Stimulated activated CD4-positive, alpha-beta T cell treated with anti-CD3 and anti-CD28 coated beads, Interleukin-1b, Interleukin-23, amount 100 ng/mL, for 24 hours (primary cell): Measurements from ENCODE around the gene GNAQ.

Source experiments
- DNase-seq, 4 experiments: peaks; one replicate each; pipeline ENCODE4 v3.0.0-alpha.2; 2020; ENCODE audit warnings: low read depth in 4 of 4, low spot score in 1 of 4

Gene GNAQ

DNA sequence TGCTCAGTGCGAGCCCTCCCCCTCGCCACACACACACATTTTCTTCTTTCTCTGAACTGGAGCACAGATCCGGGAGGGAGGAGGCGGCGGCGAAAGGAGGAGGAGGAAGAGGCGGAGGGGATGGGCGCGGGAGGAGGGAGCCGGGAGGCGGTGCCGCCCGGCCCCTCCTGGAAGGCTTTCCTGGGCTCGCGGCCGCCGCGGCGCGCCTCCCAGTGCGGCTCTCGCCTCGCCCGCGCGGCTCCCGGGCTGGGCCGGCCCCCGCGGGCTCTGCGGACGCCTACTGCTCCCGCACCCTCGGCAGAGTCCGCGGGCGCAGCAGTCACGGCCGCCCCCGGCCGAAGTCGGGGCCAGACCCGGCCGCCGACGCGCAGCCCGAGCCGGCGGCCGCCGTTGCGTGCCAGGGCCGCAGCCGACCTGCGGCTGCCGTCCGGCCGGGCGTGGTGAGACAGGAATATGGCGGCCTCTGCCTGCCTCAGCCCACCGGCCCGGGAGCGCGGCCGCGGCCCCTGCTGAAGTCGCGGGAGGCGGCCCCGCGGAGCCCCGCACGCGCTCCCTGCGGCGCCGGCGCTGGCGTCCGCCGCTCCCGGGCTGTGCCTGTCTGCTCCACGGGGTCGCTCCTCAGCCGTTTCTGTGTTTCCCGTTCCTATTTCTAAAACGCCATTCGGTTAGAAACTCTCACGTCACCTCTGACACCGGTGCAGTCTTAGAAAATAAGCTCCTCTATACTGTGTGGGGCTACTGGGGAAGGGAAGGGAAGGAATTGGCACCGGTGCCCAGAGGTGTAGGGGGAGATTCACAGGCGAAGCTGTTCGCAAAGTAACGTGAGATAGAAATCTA lies 500 bp upstream of the GNAQ start:
- peak in 2 of 4 experiments; percentile 64 to 66 for DNase-seq

DNA sequence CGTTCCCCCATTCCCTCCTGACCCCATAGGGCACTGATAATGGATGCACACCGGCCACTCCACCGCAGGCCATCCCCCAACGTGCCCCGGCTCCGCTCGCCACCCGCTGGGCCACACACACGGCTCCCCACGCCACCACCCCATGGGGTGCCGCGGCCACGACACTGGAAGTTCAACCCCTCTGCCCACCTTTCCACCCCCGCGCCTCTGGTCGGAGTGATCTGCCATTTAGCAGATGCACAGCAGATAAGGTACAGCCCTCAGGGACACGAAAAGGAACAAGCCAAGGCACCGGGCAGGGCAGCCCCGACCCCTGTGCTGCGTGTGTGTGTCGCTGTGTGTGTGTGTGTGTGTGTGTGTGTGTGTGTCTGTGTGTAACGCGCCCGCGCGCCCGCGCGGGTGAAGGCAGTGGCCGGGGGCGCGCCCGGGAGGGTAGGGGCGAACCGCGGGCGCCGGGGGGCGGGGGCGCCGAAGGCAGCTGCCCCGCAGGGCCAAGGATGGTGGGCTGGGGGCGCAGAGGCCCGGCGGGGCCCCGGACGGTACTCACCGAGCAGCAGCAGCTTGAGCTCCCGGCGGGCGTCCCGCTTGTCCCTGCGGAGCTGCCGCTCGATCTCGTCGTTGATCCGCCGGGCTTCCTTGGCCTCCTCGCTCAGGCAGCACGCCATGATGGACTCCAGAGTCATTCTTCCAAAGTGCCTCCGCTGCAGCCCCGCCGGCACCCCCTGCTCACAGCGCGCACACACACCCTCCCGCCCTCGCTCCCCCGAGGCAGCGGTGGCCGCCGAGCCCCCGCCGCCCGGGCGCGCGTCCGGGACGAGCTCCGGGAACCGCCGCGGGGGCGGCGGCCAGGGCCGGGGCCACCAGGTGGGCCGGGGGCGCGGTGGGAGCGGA lies 813 bp downstream of the GNAQ start:
- DNase-seq = peak in 2 of 4 experiments; percentile 33 to 47

DNA sequence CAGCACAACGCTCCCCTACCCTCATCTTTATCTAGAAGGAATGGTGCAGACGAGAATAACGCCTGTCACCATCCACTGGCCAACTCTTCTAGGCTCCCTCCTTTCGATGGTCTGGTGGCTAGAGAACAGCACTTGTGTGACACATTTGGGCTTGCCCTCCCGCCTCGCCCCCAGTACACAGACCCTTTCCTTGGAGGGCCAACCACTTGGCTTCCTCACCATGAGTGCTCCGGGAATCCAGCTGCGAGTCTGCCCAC lies 1.4 kb downstream of the GNAQ start:
- no peak for DNase-seq

DNA sequence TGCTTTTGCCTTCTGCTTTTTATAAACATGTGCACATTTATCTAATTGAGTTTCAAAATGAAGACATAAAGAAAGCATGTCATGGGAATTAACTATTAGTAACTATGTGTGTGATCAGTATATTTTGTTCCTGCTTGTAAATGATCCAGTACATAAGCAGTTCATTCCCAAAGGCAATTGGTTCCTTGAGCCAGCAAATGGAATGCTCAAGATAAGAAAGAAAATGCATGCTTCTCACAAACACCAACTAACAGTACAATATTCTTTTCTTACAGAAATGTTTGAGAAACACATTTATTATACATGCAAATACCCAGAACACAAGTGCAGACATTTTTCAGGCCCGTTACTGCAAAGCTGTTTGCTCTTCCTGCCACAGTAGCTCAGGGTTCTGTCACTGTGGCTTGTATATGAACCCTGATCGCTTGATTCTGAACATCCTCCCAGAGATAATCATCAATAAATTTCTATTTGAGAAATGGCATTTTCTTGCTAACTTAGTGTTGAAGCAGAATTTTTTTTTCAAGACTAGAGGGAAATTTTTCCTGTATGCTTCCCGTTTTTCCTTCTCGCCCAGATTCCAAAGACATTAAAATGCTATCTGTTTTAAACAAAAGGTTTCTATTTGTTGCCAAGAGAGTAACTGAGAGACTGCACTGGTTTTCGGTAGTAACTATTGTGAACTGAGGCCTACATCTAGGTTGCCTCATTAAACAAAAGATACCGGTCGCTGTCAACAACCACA lies 1.9 kb downstream of the GNAQ start:
- no peak for DNase-seq

DNA sequence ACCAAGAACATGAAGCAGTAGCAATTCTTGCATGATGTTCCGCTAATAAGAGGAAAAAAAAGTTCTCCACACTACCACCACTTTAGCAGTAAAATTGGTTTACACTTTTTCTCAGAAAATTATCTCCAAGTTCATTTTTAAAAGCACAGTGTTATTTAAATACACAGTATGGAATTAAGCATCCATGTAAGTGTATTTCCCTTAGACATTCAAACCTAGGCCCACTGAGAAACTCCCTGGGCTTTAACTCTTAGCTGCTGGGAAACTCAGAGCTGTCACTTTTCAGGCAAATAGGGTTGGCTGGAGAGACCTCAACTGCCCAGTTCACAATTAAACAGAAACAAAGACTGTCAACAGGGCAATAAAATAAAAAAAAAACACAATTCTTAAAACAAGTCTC lies 2.7 kb downstream of the GNAQ start:
- DNase-seq = no peak

DNA sequence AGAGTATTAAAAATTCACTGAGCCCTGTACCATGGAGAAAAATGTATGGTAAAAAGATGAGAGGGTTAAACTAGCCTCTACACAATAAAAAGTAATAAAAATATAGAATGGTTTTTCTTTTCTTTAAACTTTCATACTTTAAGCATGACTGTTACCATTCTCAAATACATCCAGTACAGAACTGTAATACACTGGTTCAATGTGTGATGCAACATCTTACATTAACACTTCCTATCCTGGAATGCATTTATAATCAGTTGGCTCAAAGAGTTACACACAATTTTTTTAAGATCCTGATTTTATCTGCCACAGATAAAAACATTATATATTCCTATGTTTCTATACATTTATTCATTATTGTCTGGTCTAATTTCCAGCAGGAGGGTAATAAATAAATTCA lies 4.7 kb downstream of the GNAQ start:
- DNase-seq = no peak

DNA sequence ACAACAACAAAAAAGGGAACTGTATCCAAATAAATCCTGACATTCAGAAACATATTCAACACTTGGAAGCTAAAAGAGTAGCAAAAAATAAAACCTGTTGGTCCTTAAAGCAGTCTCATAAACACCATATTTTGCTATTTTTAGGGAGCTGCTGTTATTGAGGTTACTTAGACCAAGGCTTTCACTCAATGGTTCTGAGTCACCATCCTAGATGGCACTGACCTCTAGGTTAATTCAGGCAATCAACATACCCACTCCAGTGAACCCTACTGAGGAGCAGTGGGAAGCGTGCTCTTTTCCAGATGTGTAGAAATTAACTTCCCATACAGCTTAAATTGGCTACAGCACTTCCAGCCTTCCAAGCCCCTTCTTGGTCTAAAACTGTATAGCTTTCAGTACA lies 5.2 kb downstream of the GNAQ start:
- no peak for DNase-seq

DNA sequence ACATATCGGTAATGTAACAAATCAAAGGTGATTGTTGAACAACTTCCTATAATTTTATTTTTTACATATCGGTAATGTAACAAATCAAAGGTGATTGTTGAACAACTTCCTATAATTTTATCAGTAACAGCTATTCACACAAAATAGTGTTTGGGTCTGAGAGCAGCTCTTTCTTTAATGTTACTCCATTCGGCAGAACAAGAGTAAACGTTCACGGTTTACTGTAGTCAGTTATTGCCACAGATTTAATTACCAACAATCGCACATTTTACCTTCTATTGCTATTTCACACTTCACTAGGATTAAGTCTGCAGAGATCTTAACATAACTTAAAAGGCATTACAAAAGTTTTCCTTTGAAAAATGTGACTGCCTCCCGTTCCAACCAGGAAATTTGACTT lies 6.4 kb downstream of the GNAQ start:
- DNase-seq = no peak

DNA sequence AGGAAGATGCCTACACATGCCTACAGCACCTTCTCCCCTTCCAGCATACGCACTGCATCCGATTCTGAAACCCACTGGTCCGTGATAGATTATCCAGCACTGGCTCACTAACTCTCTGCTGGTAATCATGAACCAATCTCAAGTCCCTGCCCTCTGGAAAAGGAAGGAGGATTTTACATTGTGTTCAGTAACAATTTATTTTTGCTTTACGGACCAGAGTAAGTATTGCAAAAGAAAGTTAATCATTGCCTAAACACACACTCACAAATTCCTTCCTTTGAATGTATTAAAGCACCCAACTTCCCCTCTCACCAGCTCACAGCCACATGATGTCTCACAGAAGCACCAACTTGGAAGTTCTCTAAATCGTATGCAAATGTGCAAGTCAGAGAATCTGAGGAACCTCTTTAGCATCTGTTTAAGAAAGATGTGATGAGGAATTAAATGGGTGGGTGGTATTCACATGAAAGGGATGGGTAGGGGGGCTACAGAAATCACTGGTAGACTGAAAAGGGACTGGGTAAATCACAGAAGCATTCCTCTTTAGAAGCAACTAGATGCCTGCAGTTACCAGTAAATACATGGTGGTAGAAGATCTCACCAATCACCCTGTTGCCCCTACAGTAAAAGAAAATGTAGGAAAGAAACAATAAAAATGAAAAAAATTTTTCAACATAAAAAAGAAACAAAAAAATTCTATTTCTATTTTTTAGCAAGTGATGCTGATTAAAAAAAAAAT lies 8.4 kb downstream of the GNAQ start:
- DNase-seq = no peak

DNA sequence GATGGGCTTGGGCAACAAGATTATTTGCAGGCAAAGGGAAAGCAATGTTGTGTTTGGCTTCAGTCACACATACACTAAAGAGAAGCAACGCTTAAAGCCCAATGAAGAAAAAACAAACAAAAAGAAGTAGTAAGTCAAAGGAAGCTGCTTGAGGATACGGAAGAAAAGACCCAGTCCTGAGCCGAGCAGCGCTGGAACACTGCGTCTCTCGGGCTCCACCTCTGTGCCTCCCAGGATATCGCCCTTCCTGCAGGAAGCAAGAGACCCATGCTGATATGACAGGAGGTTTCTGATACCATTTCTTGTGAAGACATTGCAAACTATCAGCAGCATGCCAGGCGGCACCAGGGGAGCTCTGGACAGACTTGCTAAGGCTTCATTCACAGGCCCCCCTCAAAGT lies 9.9 kb downstream of the GNAQ start:
- DNase-seq = no peak

DNA sequence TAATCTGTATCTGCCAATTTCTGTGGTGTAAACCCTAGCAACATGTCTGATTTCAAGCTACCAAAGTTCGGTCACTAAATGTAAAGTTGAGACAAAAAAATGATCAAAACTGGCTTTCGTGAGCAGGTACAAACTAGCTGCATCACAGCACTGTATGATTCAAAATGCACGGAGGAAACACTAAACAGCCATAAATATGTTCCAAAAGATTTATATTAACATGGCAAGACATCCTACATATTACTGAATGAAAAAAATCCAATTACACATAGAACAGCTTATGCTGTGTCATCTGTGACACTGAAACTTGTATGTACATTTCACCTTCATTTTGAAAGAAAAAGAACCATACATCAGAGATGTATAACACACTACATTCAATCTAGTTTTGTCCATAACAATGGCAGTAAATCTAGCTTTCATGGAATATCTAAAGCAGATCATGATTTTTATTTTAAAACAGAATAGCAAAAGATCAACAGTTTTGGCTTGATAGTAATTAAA lies 14.4 kb downstream of the GNAQ start:
- no peak for DNase-seq

DNA sequence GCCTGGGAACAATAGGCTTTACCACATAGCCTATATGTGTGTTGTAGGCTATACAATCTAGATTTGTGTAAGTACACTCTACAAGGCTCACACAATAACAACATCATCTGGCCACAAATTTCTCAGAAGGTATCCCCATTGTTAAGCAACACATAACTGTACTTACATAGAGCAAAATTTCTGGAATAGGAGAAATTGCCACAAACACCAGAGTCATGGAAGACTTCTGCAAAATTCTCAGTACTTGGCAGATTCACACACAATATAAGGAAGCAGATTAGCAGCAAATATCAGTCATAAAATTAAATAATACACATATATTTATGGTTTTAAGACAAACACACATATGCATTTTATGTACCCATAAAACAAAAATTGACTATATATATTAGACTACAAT lies 16.4 kb downstream of the GNAQ start:
- DNase-seq = no peak

DNA sequence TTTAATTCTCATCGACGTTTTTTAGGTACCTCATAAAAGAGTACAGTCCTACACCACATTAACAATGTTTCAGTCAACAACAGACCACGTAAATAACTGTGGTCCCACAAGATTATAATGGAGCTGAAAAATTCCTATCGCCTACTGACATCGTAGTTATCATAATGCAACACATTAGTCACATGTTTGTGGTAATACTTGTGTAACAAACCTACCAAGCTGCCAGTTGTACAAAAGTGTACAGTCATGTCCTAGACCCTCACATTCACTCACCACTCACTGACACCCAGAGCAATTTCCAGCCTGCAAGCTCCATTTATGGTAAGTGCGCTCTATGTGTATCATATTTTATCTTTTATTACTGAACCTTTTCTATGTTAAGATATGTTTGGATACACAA lies 16.8 kb downstream of the GNAQ start:
- DNase-seq = no peak

DNA sequence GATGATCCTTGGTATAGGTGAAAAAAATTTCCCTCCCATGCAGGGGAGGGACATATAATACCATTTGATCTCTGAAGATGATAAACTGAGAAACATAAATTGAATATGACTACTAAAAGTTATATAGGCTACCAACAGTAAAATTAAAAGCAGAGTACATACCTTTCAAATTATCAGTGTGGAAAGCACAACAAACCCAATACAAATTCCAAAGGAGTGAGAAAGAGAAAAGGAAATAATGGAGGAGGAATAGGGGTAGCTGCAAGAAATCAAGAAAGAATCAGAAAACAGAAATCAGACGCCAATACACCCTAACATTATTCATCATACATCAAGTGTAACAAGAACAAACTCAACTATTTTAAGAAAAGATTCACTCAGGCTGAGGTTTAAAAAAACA lies 17.7 kb downstream of the GNAQ start:
- no peak for DNase-seq

DNA sequence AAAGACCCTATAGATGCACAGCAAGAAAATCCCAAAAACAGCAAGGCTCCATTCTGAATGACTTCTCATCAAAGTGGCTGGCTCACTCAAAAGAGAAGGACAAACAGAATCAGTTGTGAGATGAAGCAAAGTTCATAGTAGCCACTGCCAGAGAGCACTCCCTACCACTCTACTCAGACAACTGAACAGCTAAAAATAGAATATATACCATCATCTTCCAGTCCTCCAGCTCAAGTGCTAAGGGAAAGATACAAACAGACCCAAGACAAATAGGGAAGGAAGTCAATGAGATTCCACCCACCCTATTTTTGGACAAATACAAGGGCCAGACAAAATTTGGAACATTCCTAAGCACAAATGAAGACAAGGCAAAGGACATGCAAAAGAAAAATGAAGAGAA lies 20.6 kb downstream of the GNAQ start:
- no peak for DNase-seq

DNA sequence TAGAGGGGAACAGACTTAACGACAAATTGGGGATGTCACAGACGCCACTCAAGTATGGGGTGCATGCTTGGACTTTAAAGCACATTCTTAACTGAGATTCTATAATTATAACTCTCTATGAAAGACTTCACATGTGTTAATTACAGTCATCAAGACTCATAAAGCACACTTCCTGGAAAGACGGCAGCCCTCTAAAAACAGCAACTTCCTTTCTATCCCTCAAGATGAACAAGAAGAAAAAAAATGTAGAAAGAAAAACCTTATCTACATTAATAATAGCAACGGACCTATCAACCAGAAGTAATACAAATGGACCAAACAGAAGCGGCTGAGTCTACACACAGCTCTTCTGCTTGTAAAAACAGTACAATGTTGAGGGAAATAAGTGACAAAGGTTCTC lies 21.2 kb downstream of the GNAQ start:
- no peak for DNase-seq

DNA sequence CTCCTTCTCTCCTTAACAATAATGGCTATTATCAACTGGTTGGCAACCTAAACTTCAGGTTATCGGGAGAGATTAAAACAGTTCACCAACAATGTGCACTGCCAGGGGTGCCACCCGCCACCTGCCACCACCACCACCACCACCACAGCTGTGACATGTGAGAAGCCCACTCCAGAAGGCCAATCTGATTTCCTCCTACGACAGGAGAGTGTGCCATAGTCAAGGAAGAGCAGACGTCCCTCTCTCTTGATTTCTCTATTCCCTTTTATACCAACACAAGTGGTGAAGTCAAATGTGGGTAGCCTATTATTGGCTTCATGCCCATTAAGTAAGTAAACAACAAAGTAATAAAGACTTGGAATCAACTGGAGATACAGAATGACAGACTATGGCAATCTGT lies 22.4 kb downstream of the GNAQ start:
- DNase-seq = no peak

DNA sequence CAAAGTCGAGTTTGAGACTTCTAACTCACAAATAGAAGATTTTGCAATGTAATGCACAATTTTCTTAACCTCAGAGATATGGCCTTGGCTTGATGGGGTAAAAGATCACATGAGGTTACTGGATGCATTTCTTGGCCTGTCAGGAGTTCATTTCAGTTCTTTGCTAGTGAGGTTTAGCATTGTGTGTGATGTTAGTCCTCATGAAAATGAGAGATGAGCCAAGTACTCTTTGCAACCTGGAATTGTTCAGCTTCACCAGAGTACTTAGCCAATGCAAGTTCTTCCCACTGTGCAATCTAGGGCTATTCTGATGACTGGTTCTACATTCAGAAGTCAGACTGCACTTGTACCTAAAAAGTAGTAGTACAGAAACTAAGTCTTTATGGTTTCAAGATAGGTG lies 24.9 kb downstream of the GNAQ start:
- DNase-seq = no peak

DNA sequence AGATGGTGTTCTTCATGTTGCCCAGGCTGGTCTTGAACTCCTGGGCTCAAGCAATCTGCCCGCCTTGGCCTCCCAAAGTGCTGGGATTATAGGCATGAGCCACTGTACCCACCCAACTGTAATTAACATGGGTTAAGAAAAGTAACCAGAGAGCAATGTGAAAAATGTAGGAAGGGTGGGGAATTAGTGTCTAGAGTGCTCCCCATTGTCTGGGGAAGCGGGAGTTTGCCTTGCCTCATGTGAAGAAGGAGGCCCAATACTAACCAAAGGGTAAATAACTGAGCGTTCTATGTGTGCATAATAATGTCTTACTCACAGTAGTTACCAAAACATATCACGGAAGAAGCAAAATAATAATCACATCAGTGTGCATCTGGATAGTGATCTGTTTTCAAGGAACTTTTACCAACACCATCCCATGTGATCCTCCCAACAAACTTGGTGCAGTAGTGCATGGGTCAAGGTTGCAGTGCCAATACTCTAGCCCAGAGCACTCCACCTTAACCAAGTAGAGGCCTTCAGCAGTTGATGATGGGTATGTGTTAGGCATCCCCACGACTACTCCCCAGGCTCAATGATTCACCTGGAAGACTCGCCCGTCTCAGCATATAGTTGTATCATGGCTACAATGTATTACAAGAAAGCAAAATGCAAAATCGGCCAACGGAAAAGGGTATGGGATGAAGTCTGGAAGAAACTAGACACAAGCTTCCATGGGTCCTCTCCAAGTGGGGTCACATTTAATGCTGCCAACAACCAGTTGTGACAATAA lies 26.2 kb downstream of the GNAQ start:
- no peak for DNase-seq

DNA sequence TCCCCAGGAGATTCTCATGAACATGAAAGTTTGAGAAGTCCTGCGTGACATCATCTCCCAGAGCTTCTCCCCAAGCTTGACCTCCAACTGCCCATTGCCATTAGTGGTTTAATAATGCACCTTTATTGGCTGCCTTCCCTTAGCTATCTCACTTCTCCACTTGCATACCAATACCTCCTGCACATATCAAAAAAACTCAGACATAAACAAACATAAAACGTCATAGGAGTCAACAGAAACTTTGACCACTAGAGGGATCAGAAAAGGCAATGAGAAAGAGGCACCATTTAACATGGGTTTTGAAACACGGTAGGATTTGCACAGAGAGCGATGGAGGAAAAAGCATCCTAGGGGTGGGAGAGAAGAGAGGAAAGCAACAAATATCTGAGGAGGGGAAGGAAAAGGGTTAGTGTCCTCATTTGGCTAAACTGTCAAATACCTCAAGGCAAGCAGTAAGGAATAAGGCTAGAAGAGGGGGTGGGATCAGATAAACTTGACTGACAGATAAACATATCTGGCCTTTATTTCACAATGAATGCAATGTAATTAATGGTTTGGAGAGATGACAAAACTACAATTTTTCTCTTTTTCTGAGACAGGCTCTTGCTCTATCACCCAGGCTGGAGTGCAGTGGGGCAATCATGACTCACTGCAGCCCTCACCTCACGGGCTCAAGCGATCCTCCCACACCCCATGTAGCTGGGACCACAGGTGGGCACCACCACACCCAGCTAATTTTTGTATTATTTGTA lies 27.0 kb downstream of the GNAQ start:
- no peak for DNase-seq
